ENCODE results near the gene AP4B1.
"Not testable (repeated sequence)": the region's sequence is repeated elsewhere in the genome, so short reads cannot be mapped to it uniquely, and the experiment has no call there.

The AP4B1 gene

DNA sequence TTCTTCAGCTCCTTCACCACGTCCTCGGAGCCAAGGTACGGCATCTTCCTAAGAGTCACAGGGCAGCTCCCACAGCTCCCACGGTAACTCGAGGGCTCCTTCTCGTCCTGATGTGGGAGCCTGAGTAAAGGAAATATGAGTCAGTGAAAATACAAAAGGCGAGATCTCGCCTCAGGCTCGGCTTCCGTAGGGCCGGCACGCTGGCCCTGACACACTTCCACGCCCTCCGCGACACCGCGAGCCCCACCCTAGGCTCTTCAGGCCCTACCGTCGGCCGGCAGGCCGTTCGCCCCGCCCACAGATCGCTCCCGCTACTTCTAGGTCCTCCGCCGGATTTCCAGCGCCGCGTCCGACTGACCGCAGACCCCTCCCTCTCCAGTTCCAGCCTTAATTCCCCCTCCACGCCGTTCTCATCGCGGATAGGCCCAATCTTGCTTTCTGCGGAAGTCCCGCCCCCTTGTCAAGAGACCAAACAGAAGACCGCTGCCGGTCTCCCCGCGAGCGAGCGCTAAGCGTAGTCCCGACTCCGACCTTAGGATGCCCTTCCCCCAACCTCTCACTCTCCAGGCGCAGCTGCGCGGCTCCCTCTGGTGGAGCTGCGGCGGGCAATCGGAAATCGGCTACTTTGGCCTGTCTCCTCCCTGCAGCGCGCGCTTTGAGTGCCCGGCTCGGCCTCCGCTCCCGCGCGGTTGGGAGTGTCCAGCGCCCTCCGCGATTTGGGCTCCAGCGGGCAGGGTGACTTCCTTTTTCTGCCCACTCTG lies at the start of gene AP4B1, which contains the start of gene DCLRE1B:
TSS of gene AP4B1 (minus strand) at position 126 of the 761 bp plus-strand sequence. CDS start at position 44, 82 bp downstream.
TSS of gene DCLRE1B (plus strand) at position 653 of the 761 bp plus-strand sequence. CDS start 261 bp downstream, outside the sequence.
- DNase-seq: peak; percentile 100

DNA sequence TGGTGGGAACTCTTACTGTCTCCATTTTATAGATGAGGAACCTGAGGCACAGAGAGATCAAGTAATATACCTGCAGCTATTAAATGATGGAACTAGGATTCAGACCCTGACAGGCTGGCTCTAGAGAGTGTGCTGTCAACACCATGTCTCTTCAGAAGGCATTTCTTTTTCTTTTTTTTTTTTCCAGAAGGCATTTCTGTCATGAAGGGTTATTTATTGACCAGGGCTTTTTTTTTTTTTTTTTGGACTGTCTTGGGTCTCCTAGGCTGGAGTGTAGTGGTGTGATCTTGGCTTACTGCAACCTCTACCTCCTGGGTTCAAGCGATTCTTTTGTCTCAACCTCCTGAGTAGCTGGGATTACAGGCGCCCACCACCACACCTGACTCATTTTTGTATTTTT lies 47.1 kb upstream of the AP4B1 start:
- no peak for DNase-seq

DNA sequence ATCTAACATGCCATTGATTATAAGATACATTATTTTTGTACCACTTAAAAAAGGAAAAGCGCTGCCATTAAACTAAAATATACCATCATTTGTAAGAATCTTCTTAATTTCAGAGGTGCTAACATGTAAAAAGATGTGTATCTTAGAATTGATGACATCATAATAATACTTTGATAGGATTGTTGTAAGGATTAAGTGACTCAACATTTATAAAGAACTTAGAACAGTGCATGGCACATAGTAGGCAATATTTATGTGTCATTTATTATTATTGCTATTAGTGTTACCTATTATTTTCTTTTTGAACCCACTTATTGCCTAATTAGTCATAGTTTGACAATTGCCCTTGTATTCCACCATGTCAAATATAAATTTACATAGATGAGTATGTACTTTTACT lies 46.3 kb upstream of the AP4B1 start:
- no peak for DNase-seq

- DNase-seq: no peak
These were observed 44.4 kb upstream of the AP4B1 start for GRCh38 chr1:113949007-113949406.

DNA sequence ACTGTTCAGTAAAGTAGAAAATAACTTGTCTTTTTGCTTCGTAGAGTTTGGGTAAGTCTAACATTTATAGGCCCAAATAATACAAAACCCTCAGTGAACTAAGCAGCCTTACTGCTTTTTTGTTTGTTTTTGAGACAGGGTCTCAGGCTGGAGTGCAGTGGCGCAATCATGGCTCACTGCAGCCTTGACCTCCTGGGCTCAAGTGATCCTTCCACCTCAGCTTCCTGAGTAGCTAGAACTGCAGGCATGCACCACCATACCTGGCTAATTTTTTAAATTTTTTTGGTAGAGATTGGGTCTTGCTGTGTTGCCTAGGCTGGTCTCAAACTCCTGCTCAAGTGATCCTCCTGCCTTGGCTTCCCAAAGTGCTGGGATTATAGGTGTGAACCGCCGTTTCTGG lies 43.6 kb upstream of the AP4B1 start:
- DNase-seq: not testable (repeated sequence)

DNA sequence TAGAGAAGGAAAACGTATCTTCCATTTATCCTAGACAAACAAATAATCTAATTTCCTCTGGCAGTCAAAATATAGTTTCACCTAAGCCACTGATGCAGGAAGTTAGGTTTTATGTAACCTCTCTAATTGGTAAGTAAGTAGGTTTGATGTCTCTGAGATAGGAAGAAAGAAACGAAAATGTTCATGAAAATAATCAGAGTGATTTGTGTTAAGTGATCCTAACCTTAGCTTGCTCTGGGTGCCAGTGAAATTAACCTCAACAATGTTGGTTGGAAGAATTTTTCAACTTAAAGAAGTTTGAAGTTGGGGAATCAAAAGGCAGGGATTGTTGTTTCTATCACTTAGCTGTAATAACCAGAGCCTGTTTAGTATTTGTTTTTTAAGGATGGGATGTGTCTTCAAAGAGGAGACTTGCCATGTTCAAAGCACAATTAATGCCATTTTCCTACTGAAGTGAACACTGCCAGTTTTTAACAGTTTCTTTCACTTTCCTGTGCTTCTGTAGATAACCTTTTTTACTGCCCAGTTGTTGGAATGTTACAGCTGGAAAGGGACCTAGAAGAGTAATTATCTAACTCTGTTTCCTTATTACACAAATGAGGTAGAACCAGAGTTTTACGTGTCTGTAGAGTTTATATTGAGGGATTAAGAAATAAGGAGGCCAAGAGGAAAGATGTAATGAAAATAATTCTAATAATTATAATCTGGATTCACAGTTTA lies 42.9 kb upstream of the AP4B1 start:
- DNase-seq: no peak

- no peak for DNase-seq
These were observed 42.2 kb upstream of the AP4B1 start for GRCh38 chr1:113946678-113947387.

DNA sequence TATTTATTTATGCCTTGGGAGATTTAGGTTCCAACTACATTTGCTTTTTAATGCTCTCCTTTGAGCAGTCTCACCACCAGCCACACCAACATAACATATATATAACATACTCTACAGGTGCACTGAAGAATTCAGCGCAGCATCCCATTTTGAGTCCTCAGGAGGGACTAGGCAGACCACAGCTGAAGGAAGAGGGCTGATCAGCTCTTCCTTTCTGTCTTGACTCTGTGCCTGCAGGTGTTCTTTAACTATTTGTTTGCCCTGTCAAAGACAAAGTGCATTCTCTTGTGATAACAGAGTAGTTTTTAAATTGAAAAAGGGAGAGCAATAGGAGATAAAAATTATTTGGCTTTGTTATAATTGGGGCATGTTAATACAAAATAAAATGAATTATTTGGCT lies 41.5 kb upstream of the AP4B1 start:
- DNase-seq: no peak

DNA sequence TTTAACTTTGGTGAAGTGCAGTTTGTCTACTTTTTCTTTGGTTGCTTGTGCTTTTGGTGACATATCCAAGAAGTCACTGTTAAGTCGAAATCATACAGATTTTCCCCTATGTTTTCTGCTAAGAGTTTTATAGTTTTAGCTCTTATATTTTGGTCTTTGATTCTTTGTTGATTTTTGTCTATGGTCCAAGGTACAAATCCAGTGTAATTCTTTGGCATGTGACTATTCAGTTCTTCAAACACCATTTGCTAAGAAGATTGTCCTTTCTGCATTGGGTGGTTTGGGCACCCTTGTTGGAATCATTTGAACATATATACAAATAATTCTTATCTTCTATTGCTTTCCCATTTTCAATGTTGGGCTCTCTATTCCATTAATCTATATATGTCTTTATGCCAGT lies 40.7 kb upstream of the AP4B1 start:
- DNase-seq: no peak

DNA sequence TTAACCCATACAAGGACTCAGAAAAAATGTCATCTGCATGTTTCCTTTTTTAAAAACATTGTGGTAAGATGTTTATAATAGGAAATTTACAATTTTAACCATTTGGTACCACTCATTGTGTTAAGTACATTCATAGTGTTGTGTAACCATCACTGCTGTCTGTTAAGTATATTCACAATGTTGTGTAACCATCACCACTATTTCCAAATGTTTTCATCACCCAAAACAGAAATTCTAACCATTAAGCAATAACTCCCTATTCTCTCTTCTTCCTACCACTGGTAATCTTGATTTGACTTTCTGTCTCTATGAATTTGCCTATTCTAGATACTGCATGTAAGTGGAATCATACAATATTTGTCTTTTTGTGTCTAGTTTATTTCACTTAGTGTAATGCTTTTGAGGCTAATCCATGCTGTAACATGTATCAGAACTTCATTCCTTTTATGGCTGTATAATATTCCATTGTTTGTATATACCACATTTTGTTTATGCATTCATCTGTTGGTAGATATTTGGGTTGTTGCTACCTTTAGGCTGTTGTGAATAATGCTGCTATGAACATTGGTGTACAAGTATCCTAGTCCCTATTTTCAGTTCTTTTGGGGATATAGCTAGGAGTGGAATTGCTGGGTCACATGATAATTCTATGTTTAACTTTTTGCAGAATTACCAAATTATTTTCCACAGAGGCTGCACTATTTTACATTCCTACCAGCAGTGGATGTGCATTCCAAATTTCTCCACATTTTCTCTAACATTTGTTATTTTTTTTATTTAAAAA lies 38.6 kb upstream of the AP4B1 start:
- no peak for DNase-seq

GRCh38 chr1:113942527-113942926 lies 37.9 kb upstream of the AP4B1 start:
- DNase-seq: no peak

GRCh38 chr1:113941245-113941559 lies 36.6 kb upstream of the AP4B1 start:
- DNase-seq: no peak

- no peak for DNase-seq
These were observed 36.0 kb upstream of the AP4B1 start for GRCh38 chr1:113940365-113941244.

DNA sequence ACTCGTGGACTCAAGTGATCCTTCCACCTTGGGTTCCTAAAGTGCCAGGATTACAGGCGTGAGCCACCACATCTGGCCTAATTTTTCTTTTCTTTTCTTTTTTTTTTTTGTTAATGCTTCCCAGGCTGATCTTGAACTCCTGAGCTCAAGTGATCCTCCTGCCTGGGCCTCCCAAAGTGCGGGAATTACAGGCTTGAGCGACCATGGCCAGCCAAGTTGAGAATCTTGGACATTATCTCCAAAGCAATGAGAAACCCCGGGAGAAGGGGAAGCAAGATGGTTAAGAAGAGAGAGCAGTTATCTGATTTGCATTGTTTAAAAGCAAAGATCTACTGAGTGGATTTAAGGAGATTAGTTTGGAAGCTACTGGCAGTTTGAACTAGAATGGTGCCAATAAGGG lies 33.6 kb upstream of the AP4B1 start:
- no peak for DNase-seq

- no peak for DNase-seq
These were observed 32.5 kb upstream of the AP4B1 start for GRCh38 chr1:113937146-113937545.

GRCh38 chr1:113935970-113936369 lies 31.4 kb upstream of the AP4B1 start:
- DNase-seq: no peak

- DNase-seq: no peak
These were observed 30.6 kb upstream of the AP4B1 start for GRCh38 chr1:113935176-113935575.

GRCh38 chr1:113934511-113935055 lies 30.0 kb upstream of the AP4B1 start:
- DNase-seq: no peak

DNA sequence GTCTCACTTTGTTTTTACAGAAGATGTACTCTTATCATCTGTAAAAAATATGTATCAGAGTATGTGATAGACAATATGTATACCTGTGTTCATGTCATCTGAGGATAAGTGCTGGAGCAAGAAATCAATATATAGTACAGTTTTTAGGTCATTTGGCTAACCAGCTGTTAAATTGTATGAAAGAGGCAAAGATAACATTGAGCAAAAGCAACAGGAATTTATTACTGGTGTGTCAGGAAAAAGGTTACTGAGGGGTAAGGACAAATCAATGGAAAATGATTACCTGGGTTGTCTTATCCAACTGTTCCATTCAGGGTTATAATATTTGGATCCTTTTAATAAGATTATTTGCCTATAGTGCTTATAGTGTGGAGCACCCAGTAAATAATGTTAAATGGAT lies 29.4 kb upstream of the AP4B1 start:
- no peak for DNase-seq

DNA sequence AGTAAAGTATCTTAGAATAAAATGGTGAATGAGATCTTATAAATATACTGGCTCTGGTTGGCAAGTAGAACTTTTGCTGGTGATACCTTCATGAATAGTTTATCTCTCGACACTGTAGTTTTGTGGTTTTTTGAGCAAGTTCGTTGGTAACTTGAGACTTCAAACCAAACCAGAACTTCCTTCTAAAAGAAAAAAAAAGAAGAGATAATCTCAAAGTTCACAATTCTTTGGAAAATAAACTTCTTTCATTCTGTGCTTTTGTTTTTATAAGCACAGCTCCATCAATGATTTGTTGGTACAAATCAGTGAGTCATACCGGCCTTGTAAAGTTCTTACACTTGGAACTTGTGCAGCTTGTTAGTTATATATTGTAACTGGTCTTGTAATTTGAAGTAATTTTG lies 26.9 kb upstream of the AP4B1 start:
- DNase-seq: no peak

DNA sequence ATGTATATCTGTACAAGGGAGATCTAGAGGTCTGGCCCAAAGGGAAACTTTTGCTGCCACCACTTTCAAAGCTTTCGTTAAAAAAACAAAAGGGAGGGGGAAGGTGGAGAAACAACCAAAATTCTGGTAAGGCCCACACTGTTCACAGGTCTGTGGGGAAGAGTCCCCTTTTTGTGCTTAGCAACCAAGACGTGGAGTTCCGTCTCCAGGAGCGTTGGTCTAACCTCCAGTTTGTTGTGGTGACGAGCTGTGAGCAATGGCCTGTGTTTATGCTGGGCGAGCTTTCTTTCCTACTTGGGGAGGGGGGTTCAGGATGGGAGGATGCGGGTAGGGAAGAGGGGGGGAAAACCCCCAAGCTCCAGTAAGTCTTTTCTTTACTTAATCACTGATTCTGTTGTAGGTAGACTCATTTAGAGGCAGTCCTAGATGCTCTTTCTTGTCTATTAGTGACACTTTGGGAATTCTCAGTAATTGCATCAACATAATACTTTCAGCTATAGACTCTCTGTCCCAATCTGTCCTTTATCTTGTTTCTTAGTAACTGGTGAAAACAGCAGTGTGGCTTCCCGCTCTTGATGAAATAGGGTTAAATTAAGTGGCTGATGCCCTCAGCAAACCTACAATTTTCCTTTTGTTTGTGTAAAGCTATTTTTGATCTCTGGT lies 26.0 kb upstream of the AP4B1 start:
- DNase-seq: no peak

Data from KG1 (cell line).